GM19463 (cell line): ENCODE results near the gene SLCO2A1.

Experiments used
- ATAC-seq: cut with Tn5 transposase; IDR thresholded peaks from one replicate; pipeline ENCODE4 v1.9.1; 2021; ENCODE audit warnings: mild to moderate bottlenecking, moderate library complexity; ENCODE audit not compliant: unreplicated experiment

The SLCO2A1 gene

GRCh38 chr3:134061401-134061800, 31.7 kb upstream of the SLCO2A1 start:
- no peak for ATAC-seq

GRCh38 chr3:134060561-134061385, 31.0 kb upstream of the SLCO2A1 start:
- no peak for ATAC-seq

GRCh38 chr3:134059671-134060560, 30.2 kb upstream of the SLCO2A1 start:
- ATAC-seq = no peak

DNA sequence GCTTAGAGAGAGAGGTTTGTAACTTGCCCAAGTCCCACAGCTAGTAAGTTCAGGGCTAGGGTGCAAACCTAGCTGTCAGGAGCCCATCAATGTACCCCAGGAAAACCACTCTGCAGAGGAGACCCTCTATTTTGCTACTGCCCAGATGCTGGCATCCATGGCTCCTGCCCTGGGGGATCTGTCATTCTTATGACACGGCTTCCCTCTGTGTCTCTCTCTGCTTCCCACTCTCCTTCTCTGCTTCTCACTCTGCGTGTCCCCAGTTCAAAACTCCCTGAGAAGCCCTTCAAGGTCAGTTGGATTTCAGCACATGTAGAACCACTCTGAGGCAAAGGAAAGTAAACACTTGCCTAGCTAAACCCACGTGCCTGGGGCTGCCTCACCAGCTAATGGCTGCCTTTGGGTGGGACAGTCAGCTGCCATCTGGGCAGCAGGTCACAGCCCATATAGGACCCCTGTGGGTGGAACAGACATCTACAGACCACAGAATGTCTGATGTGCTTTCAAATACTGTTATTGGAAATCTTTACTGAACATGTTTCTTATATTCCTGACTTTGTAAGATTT, 29.4 kb upstream of the SLCO2A1 start:
- no peak for ATAC-seq

DNA sequence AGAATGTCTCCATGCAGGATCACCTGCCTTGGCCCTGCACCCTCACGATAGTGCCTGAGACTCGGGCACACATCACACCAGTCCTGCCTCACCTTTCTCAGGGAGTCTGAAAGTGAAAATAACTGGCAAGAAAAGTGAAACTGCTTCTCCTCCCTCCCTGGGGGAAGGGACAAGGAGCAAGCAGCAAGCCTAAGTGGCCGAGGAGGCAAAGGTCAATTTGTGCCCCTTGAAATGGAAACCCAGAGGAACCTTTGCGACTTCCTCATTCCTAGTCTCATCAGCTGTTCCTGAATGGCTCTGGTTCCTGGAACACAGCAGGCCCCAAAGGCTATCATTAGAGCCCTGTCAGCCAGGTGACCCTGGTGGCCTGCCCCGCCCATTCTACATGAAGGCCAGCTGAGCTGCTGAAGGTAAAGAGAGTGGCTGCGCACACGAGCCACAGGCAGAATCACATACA, 28.0 kb upstream of the SLCO2A1 start:
- ATAC-seq = no peak

DNA sequence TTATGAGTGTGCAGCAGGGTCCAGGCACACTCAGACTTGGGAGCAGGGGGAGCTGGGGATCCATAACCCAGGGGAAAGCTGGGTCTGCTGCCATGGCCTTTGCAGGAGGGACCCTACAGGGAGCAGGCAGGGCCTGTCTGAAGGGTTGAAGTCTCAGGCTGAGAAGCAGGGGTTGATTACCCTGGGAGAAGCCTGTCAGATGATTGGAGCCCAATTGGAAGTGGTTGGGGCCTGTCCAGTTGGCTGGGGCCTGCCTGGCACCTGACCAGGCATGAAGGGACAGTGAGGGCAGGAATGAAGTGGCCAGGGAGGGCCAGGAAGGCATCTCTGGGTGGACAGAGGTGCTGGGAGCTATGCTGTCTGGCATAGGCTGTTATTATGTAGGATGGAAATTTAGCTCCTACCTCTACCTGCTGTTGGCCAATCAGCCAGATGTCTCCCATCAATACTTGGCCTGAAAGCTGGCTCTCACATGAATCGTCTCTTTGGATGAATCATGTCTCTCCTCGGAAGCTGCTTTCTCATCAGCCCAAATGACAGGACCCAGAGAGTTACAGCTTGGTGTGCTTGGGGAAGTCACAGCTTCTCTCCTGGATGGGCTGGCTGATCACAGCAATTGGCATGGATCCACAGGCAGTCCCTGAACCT, 27.4 kb upstream of the SLCO2A1 start:
- ATAC-seq = no peak

- ATAC-seq = no peak
These were observed 26.8 kb upstream of the SLCO2A1 start for GRCh38 chr3:134056464-134056891.

DNA sequence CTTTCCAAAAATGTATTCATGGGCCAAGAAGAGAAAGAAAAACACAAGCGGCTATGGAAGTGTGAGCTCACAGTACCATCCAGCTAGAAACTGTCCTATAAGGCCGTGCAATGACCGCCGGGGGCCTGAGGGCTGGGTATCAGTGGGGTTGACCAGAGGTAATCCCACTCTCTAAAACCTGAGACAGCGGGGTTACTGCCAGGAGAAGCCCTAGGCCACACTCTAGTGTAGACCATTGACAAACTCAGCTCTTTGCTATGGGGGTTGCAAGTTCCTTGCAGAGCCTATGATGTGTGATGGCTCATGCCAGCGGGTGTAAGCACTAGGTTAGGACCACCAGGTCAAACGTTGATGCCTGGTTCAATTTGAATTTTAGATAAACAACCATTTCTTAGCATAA, 25.9 kb upstream of the SLCO2A1 start:
- no peak for ATAC-seq

DNA sequence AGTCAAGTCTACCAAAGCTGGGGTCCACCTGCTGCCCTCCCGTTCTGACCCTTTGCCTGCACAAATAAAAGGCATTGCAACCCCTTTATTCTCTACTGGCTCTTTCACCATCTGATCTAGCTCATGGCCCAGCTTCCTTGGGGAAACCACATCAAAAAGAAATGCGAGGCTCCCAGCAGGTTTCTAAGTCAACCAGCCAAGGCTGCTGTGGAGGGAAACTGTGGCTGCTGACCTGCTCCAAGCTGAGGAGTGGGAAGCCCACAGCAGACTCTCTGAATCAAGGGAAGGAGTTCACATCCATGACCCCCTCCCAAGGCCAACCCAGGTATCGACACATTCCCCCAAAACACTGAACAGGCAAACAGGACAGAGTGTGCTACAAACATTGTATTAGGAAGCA, 25.2 kb upstream of the SLCO2A1 start:
- no peak for ATAC-seq

- no peak for ATAC-seq
These were observed 24.5 kb upstream of the SLCO2A1 start for GRCh38 chr3:134054231-134054630.

GRCh38 chr3:134052370-134052769, 22.6 kb upstream of the SLCO2A1 start:
- ATAC-seq = no peak

GRCh38 chr3:134049676-134050075, 20.0 kb upstream of the SLCO2A1 start:
- no peak for ATAC-seq

GRCh38 chr3:134048278-134048996, 18.7 kb upstream of the SLCO2A1 start:
- no peak for ATAC-seq

GRCh38 chr3:134044459-134044858, 14.7 kb upstream of the SLCO2A1 start:
- ATAC-seq = no peak

DNA sequence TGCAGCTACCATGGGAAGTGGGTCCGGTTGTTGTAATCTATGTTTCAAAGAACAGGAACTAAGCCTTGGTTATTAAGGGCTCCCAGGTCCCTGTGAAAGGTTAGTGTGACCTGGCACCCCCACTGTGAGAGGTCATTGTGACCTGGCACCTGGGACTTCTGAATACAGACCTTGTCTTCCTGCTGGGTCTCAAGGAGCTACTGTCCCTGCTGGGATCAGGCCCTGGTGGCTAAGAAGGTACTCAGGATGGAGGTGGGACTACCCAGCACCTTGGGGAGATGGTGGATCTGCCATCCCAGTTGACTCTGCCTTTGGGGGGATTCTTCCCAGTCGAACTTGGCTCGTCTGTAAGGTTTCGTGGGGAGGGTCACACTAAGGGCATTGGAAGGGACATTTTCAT, 10.3 kb upstream of the SLCO2A1 start:
- no peak for ATAC-seq

DNA sequence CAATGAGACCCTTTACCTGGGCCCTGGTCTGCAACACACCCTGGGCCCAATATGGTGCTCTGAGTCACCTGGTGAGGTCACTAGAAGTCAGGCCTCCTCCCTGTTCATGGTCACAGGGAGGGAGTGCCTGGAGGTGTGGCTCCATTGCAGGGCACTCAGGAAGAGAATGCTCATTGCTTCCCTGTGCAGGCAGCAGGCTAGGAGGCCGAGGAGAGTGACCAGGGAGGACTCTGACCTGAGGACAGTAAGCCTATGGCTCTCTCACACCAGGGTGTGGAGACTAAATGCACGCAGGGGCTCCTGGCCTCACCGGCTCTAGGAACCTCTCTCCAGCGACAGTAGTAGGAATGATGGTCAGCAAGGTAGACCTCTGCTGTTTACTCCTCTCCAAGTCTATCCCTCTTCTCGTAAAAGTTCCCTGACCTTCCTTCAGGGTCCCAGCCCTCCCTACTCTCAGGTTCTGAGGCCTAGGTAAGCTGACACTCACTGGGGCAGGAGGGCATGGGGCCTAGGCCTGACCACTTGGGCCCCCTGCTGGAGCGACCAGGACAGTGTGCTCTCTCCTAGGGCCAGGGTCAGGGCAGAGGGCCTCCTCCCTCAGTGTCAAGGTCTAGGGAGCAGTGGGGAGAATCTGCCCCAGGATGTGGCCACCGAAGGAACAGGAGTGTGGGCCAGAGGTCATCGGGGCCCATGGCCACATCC, 9.6 kb upstream of the SLCO2A1 start:
- no peak for ATAC-seq

- ATAC-seq = no peak
These were observed 9.0 kb upstream of the SLCO2A1 start for GRCh38 chr3:134038716-134039115.

DNA sequence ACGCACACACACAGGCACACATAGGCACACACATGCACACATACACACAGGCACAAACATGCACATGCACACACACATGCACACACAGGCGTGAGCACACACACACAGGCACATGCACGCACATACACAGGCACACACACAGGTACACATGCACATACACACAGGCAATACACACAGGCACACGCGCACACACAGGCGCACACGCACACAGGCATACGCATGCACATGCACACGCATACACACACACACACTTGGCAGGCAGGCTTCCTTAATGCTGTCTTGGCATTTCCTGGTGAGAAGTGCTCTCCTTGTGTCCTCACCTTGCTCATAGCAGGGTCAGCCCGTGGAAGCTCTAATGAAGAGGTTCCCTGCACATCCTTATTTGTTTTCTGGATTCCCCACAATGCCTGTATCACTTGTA, 8.4 kb upstream of the SLCO2A1 start:
- ATAC-seq = no peak

DNA sequence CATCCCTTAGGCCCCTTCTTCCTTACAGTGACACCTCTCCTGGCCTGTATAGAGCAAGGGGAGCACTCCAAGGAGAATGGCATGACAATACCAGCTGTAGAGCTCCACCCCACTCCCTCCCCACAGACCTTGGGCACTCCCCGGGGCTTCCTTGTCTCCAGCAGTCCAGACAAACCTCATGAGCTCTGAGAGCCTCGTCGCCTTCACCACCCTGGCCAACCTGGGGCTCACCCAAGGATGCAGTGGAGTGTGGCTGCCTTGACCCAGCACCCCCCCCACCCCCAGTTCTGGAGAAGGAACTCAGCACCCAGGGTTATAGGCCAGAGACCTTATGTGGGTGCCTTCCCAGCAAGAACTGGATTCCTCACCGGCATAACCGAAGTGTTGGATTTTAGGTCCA, 7.4 kb upstream of the SLCO2A1 start:
- ATAC-seq = no peak

GRCh38 chr3:134036291-134036690, 6.6 kb upstream of the SLCO2A1 start:
- ATAC-seq = no peak
